NCI-H2171 (cell line): ENCODE measurements around the gene ENTHD1.

ENCODE experiments used
- DNase-seq: peaks from one replicate; lab custom pipeline; 2025; lab: John Stamatoyannopoulos, UW

Gene ENTHD1

DNA sequence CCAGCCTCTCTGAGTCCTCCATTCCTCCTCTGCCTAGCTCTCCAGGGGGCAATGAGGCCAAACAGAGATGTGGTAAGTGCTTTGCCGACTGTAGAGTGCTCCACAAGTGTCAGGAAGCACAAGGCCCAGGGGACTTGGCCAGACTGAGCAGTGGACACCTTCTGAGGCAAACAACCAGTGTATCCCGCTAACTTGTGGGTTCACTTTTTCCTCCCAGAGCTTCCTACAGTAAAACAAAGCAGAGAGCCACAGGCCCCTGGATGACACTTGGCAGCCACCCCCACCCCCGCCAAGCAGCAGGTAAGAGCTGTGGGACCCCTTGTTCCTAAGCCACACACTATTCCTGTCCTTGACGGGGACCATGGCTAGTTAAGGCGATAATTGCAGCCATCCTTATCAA is 162.1 kb downstream of the ENTHD1 start:
- DNase-seq, result no peak

DNA sequence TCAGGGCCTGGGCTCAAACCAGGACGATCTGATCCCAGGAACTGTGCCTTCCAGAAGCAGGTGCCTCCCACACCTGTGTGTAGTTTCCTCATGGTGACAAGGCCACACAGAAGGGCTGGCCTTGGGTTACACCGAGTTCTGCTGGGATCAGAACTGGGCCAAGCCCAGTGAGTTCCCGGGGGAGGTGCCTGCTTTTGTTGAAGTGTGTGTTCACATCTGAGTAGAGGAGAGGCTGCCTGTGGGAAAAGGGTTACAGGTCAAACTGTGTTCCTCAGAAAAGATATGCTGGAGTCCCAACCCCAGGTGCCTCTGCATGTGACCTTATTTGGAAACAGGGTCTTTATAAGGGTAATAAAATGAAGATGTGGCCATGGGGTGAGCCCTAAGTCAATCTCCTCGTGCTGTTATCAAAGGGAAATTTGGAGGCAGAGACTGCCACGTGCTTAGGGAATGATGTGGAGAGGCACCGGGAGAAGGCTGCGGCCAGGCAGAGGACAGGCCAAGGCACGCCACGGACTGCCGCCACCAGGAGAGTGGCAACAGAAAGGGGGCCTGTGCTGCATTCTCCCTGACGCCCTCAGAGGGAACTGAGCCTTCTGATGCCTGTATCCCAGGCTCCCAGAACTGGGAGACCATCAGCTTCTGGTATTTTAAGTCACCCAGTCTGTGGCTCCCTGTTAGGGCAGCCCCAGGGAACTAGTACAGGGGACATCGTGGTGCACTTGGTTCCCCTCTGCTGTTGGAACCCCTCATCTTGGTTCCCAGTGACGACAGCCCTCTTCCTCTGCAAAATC is 164.2 kb downstream of the ENTHD1 start:
- DNase-seq, result no peak

DNA sequence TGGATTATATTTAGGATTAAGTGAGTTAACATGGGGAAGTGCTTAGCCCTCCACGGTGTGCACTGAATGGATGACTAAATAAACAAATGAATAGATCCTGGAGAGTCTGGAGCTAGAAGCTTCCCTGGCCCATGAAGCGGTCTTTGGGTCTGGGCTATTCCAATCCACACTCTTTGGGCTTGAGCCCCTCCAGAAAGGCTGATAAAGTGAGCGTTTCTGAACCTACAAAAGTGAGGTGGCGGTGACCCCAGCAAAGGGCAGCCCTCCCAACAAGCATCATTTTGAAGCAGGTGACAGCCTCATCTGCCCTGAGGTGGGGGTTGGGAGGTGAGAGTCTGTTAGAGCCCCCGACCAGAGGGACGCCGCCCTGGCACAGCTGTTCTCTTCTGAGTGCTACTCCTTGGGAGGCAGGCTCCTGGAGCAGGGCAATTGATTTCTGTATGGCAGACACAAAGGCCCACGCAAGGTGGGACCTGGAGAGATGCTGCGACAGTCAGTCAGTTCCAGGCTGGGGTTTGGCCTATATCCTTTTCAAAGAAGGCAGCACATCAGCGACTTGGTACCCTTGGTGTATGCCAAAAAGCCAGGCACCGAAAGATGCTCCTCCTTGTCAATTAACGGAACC is 165.2 kb downstream of the ENTHD1 start:
- DNase-seq, result no peak

DNA sequence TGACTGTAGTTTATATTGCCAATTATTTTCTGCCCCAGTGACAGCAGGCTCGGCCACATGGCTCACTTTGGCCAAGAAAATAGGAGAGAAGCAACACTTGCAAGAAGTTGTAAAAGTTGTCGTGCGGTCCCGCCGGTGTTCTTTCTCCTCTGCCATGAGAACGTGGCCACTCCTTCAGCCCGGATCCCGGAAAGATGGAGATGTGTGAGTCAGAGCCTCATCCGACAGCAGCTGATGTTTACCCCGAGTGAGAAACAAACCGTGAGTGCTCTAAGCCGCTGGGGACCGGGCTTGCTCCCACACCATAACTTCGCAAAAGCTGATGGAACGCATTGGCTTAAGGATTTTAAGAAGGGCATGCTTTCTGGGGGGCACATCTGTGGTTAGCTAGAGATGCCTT is 166.0 kb downstream of the ENTHD1 start:
- no peak for DNase-seq

DNA sequence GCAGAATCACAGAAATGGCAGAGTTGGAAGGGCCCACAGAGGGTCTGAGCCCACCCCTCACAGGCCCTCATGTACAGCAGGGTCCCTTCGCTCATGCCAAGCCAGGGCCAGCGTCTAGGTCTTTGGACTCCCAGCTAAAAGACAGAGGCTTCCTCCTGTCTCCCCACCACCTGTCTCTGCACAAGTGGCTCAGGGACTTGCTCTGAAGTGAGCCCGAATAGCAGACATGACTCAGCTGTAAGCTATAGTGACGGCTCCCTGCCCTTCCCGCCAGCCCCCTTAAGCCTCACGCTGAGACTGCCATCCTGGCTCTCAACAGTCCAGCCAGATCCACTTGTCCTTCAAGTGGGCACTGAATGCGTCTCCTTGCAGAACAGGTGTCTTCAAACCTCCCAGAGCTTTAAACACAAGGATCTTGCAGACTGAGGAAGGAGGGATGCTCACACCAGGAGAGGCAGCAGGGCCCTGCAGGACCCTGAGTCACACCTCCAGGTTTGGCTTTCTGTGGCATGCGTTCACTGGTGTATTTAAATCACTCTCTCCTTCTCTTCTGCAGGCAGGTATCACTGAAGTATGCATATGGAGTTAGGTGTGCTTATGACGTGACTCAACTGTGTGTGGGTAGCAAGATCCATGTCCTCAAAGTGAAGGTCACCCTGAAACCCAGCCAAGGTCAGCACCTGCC is 168.1 kb downstream of the ENTHD1 start:
- no peak for DNase-seq

DNA sequence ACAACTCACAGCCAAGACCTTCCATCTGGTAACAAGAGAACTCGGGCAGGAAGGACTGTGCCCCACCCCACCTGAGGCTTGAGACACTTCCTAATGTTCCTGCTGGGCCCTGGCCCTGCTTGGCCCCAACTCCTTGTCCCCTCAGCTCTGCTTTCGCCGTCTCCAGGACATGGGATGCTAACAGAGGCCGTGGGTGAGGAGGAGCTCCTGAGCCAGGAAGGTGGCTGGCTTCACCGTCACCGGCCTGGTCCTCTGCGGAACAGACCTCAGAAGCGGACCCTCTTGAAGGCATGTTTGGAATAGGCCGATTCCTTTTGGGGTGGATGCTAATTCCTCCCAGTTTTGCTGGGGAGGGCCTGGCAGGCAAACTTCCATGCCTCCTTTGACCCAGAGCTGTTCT is 168.7 kb downstream of the ENTHD1 start:
- DNase-seq, result no peak

DNA sequence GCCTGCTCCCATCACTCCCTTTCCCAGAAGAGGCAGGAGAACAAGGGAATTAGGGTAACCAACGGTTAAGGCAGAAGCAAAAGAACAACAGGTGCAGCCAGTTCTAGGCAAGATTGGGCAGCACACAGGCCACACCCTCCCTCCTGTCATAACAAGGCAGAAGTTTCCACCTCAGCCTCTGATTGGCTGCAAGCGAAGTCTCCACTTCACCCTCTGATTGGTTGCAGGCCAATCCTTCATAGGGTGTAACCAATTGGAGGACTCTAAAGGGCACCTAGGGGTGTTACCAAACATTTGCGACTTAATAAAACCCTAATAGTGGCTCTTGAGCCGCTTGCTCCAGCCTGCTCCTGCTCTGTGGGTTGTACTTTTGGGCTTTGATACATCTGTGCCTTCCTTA is 169.2 kb downstream of the ENTHD1 start:
- DNase-seq, result peak; percentile 57

DNA sequence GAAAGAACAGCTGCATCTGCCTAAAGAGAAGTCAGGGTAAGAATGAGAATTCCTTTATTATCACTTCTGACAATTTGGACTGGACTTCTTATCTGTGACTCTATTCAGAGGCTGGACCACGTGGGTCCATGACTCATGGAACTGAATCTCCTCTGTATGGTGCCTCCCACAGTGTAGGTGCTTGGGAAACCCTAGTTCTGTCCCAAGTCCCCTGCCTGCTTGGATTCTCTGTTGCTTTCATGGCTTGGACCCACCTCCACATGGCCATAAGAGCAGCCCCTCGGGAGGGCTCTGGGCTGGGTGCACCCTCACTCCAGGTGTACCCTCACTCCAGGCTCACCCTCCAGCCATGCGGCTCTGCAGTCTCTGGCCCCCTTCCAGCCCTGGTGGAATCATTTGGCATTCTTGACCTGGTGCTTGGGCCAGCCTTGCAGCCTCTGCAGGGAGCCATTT is 169.6 kb downstream of the ENTHD1 start:
- no peak for DNase-seq

DNA sequence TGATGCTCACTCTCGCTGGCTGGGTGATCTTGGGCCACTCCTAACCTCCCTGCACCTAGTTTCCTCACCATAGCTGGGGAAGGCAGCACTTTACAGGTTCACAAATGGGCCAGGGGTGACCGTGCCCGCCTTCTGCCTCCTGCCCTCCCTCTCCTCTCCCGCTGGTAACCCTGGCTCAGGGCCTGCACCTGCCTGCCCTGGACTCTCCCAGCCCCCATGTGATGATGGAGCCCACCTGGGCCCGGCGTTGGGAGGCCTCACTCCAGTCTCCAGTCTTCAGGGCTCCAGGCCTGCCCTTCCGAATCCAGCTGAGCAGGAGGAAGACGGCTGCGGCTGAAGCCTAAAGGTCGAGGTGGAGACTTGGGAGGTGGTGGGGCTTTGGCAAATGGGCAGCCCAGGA is 170.1 kb downstream of the ENTHD1 start:
- no peak for DNase-seq

DNA sequence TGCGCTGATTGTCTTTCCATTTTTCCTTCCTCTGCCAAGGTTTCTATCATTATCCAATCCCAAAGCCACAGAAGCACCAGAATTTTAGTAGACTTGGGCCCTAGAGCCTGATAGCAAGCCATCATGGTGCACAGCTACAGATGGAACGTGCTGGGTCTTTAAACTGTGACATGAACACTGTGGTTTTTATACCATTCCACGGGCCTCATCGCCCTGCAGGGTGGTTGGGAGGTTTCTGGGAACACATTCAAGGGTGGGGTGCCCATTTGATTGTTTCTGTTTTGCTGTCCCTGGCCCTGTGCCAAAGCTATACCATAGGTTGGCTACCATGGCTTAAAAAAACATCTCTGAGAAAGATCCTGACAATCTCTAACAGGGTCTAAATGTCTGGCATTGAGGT is 171.1 kb downstream of the ENTHD1 start:
- DNase-seq, result no peak

DNA sequence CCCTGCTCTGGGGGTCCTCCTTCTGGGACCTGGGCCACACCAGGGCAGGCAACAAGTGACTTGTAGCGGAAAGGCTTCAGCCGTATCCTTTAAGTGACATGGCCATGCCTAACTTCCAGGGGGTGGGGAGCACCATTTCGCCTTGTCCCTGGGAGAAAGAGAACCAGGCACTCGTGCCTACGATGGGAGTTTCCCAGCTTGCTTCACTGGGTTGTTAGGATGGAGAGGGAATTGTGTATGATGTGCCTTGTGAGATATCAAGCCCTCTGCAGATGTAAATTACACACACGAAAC is 171.6 kb downstream of the ENTHD1 start:
- no peak for DNase-seq

DNA sequence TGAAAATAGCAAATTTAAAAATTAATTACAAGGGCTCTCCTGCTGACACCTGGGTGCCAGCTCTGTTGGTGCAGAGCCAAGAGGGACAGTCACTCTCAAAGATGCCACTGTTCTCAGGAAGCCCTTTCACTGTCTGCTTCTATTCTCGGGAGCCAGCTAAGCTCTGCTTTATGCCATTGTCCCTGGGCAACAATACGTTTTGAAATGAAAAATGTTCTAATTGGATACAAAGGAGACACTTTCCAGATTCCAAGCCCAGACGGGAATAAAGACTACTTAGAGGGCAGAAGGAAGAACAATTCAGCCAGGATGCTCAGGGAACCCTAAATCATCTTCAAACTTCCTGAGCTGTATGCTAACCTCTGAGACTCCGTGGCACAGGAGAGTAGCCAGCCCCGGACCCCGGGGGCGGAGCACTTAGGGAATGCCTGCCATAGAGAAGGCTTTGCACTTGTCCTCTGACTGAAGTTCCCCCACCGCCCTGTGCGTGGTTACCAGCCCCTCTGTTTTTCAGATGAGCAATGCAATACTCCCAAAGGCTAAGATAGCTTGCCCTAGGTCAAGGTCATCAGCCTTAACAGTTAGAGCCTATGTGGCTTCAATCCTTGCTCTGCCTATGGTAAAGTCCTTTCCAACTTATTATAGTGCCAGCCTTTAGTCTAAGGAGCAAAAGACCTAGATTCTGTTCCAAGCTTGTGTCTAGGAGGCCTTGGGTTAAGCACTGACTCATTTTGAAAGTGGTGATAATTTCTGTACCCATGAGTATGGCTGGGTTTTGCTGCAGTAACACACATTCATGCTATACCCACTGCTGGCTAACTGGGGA is 172.1 kb downstream of the ENTHD1 start:
- DNase-seq, result no peak

DNA sequence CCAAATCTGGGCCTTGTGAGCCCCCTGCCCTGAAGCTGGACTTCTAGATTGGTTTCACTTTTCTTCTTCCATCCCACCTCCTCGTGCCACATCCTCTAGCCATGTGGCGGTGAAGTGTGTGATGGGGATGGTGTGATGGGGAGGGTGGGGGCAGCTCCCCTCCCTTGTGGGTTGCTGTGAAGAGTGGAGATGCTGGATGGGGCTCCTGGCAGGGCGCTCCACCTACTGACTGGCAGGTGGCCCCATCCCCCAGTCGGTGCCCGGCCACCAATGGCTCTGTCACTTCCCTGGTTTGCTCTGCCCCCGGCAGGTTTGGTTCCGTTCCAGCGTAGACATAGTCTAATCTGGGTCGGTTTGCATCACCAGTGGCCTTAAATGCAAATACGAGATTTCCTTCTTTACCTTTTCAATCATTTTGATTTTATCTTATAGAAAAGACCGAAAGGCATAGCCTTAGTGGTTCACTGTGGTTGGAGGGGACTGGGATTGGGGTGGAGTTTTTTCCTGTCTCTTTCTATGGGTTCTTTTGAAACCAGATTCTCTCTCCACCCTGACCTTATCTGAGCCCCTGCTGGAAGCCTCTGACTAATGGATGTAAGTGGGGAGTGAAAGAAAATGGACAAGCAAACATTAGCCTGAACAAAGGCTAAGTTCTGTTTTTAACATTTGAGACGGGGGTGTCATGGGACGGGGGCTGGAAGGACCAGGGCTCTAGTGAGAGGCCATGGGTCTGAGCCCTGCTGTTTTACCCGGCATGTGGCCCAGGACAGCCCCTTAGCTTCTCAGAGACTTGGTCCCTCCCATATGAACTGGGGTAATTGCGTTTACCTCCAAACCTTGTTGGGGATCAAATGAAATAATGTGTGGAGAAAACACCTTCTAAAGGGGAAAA is 173.8 kb downstream of the ENTHD1 start:
- no peak for DNase-seq

DNA sequence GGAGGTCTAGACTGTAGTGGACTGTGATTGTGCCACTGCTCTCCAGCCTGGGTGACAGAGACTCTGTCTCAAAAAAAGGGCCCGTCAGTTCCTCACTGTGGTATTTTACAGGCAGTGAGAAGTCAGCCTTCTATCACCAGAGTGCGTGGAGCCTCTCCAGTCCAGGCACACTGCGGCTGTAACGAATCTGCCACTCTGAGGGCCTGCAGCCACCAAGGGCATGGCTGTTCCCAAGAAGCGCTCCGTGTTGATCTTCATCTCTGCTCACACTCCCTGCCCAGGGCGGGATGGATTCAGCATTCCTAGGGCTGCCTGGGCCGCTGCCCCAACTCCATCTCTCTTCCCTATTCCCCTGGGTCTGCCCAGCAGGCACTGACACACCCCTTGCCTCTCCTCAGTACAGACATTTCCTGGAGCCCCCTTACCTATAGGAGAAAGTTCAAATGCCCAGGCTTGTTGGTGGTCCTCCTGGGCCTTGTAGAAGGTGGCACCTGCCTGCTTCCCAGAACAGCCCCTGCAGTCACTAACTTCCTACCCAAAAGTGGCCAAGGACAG is 174.6 kb downstream of the ENTHD1 start:
- no peak for DNase-seq

DNA sequence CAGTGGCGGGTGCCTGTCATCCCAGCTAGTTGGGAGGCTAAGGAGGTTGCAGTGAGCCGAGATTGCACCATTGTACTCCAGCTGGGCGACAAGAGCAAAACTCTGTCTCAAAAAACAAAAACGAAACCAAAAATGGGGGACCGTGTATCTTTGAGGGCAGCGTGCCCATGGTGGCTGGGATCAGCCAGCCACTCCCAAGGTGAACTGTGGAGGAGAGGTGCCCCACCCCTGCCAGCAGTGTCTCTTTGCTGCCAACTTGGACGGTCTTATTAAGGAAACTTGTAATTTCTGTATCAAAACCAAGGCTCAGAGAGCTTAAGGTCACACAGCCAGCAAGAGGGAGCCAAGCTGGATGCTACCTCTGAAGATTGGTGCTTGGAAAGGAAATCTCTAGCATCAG is 175.4 kb downstream of the ENTHD1 start:
- no peak for DNase-seq

DNA sequence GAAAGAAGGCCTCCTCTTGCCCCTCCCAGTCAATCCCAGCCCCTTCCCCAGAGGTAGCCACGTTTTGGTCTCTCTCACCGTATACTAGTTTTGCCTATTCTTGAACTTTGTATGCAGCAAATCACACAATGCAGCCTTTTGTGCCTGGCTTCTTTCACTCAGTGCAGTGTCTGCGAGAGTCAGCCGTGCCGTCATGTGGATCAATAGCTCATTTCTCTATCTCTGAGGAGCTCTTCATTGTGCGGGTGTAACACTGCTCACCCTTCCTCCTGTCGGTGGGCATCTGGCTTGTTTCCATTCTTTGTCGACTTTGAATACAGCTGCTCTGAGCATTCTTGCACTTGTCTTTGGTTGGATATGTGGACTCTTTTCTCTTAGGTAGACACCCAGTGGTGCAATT is 176.5 kb downstream of the ENTHD1 start:
- no peak for DNase-seq

DNA sequence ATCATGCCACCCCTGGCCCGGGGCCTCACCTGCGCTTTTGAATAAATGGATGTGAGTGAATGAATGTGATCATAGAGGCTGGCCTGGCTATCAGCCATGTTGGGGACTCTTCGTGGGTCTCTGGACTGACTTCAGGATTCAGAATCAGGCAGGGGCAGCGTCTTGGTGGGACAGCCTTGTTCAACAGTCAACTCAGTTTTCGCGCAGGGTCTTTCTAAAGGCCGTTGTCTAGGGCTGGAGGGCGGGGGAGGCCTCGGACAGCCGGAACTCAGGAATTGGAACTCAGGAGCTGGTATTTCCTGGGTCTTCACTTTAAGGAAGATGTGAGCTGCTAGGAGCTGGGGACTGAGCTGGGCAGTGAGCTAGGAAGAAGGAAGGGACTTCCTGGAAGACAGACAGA is 177.0 kb downstream of the ENTHD1 start:
- no peak for DNase-seq

DNA sequence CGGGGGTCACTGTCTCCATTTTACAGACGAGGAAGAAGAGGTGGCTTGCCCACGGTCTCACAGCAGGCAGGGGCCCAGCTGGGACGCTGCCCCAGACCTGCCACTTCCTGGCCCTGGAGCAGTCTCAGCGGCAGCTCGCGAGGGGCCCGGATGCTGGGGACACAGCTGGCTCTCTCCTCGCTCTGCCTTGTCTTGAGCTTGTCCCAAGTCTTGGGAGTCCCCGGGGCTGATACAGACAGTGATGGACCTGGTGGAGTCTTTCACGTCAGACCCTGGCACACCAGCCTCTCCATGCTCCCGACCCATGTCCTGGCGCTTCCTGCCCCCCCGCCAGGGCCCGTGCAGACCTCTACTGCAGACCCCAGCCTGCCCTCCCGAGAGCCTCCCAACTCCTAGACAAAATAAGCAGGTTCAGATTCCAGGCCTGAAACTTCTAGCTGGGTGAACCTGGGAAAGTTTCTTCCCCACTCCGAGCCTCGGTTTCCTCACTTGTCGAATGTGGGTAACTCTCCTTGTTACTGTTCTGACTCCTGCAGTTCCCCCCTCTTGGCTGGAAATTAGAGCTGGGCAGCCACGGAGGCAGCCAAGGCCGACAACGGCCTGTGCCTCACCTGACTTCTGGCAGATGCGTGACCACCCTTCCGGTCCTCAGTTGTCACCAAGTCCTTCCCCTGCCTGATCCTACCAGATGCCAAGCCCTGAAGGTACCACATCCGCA is 177.6 kb downstream of the ENTHD1 start:
- no peak for DNase-seq

DNA sequence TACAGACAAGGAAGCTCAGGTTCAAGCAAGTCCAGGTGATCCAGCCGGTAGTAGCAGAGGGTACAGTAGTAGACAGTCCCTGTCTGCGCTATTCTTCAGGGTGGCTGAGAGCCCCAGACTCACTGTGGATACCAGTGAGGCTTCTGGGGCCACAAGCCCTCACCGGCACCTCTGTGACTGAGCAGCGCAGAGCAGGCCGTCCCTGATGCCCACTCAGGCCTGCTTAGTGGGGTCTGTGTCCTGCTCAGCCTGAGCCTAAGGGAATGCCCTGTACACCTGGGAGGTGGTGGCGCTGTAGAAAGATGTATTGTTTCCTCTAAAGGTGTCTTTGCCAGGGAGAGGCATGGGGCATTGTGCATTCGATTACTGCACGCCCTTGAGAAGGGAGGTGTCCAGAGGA is 179.2 kb downstream of the ENTHD1 start:
- DNase-seq, result no peak

DNA sequence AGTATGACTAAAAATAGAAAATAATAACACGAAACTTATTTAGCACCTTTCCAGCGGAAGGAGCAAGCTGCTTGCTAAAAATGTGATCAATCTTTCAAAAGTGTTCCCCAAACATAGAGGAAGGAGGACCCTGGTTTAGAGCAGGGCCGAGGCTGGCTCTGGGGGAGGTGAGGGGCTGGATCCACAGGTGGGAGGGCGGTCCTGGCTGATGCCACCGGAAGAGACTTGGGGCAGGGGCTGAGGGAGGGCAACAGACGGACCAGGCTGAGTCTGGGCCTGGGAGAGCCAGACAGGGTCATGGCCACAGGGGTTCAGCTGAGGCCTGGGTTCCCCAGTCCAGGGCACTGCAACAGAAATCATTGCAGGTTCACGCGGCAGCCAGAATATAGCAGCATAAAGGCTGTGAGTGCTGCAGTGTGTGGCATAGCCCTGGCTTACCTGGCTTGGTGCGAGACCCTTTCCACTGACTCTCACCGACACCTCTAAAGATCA is 179.7 kb downstream of the ENTHD1 start:
- DNase-seq, result no peak
